Stimulated activated CD8-positive, alpha-beta memory T cell treated with anti-CD3 and anti-CD28 coated beads, Interleukin-7, amount 100 ng/mL, for 4 hours (primary cell): ENCODE data around the gene DAPK2.
A peak's percentile ranks its signal among the peaks of the same experiment; 100 is the strongest.
"Not testable (repeated sequence)": the region's sequence is repeated elsewhere in the genome, so short reads cannot be mapped to it uniquely, and the experiment has no call there.

Source experiments
- DNase-seq, 2 donors: peaks; one replicate each; pipeline ENCODE4 v3.0.0-alpha.2; 2020; ENCODE audit warnings: low read depth in 2 of 2

The DAPK2 gene

DNA sequence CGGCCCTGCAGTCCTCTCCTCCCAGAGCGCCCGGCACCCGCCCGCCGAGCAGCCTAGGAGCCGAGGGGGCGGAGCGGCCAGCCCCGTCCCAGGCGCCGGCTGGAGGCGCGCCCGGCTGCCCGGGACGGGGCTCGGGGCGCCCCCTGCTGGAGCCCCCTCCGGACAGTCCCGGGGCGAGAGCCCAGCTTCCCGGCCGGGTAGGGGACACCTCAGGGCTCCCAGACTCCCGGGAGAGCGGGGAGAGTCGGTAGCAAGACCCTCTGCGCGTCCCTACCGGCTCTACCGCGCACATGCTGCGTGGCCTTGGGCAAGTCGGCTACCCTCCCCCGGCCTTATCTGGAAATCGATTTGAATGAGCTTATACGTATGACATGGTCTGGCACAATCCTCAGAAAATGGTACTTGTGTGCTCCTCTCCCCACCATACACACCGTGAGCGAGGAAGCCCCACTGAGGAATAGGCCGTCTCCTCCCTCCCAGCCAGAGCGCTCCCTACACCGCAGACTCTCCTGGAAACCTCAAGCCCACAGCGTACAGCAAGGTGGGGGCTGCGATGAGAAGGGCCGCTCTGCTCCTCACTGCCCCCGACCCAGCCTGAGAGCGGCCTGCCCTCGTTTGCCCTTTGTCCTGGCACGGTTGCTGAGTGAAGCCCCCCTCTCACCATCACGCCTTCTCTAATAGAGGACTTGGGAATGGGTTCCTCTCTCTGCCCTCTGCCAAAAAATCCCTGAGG, at the start of gene DAPK2:
TSS of gene DAPK2 (minus strand) at position 65 of the 733 bp plus-strand sequence. CDS start 6,224 bp downstream, outside the sequence.
- DNase-seq, result peak; percentile 9 to 65

GRCh38 chr15:64095431-64095794, 49.1 kb upstream of the DAPK2 start:
- DNase-seq, result no peak

- DNase-seq, result peak; percentile 85 to 91
These were observed 47.5 kb upstream of the DAPK2 start, which contains the start of gene CIAO2A for GRCh38 chr15:64093627-64094417. Gene CIAO2A, minus strand, starts transcription at chr15:64093838. Its CDS starts 70 bp downstream, at chr15:64093768.

- DNase-seq, result no peak
These were observed 46.8 kb upstream of the DAPK2 start for GRCh38 chr15:64092864-64093626.

GRCh38 chr15:64092075-64092820, 46.0 kb upstream of the DAPK2 start:
- DNase-seq, result no peak

DNA sequence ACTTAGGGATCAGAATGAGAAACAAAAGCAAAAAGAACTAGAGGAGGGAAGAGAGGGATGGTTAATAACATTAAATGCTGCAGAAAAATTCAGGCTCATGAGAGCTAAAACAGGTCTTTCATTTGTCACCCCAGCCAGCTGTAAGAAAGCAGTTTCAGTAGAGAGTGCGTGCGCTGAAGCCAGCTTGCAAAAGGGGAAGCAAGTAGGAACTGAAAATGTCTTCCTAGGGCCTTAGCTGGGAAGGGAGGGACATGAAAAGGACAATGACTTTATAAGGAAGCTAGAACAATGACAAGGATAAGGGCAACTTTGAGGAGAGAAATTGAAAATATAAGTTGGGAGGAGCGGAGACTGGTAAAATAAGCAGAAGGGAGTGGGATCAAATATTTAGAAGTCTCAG, 44.2 kb upstream of the DAPK2 start:
- DNase-seq, result no peak

GRCh38 chr15:64089543-64090280, 43.4 kb upstream of the DAPK2 start:
- no peak for DNase-seq

DNA sequence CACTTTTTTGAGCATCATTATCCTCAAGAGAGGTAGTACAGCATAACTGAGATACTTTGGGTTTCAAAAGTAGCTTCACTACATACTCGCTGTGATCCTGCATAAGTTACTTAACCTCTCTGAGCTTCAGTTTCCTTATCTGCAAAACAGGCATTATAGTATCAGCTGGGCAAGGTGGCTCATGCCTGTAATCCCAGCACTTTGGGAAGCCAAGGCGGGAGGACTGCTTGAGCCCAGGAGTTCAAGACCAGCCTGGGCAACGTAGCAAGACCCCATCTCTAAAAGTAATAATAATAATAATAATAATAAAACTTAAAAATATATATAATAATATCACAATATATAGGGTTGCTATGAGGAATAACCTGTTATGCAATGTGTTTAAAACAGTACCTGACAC, 36.5 kb upstream of the DAPK2 start:
- no peak for DNase-seq

DNA sequence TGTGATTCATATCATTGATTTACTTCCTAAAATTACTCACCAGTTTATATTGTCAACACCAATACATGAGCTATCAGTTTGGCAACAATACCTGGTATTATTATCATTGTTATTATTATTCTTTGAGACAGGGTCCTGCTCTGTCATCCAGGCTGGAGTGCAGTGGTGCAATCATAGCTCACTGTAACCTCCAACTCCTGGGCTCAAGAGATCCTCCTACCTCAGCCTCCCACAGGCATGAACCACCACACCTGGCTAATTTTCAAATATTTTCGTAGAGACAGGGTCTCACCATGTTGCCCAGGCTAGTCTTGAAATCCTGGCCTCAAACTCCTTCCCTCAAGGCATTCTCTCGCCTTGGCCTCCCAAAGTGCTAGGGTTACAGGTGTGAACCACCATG, 27.2 kb upstream of the DAPK2 start:
- not testable (repeated sequence) for DNase-seq

- DNase-seq, result no peak
These were observed 26.5 kb upstream of the DAPK2 start for GRCh38 chr15:64072812-64073211.

DNA sequence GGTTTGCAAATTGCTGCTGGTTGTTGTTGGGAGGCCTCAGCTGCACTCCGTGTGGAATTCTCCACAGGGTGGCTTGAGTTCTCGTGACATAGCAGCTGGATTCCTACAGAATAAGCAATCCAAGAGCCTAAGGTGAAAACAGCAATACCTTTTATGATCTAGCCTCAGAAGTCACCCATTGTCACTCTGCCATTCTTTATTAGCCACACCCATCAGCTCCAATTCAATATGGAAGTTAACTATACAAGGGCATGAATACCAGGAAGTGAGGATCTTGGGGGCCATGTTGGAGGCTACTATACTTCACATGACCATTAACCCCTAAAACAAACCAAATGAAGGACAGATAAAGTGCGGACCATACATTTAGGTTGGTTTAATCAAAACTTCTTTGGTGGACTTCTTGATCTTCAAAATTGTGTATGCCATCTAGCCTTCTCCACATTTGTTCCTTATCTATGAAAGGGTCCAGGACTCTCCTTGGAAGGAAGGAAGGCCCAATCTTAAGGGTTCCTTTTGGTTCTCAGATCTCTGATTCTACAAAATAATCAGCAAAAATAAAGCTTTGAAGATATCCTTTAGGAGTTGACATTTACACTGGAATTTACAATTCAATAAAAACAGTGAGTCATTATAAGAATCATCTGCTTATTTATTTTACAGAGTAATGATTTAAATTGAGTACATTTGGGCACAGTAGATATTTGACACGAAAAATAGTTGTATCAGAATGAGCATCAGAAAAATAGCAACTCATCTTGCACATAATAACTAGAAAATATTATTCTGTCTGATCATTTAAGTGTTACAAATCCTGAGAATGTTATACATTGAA, 25.9 kb upstream of the DAPK2 start:
- DNase-seq, result no peak

GRCh38 chr15:64070965-64071851, 24.9 kb upstream of the DAPK2 start:
- no peak for DNase-seq

GRCh38 chr15:64070106-64070505, 23.8 kb upstream of the DAPK2 start:
- no peak for DNase-seq

DNA sequence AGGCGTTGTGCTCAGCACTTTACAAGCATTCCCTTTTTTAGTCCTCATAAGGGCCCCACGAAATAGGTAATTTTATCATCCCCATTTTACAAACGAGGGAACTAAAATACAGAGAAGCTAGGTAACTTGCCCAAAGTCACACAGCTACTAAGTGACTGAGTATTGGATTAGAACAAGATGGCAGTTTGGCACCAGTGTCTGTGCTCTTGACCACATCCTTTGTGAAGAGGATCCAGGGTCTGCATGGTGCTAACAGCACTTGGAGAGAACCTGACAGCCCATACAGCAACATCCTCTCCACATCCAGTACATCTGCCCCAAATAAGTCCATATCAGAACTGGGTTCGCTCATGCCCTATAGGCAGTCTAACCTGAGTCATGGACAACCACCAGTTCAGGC, 21.8 kb upstream of the DAPK2 start:
- DNase-seq, result no peak

GRCh38 chr15:64067564-64068030, 21.3 kb upstream of the DAPK2 start:
- DNase-seq, result peak; percentile 25 to 56

DNA sequence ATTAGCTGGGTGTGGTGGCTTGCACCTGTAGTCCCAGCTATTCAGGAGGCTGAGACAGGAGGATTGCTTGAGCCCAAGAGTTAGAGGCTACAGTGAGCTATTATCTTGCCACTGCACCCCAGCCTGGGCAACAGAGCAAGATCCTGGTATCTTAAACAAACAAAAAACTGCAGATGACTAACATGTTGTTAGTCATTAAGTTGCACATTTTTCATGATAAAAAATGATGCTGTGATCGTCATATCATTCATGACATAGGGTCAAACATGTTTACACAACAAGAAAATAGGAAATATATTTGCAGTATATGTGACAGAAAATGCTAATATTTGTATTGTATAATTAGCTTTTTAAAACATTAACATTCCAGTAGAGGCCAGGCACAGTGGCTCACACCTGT, 20.2 kb upstream of the DAPK2 start:
- no peak for DNase-seq

DNA sequence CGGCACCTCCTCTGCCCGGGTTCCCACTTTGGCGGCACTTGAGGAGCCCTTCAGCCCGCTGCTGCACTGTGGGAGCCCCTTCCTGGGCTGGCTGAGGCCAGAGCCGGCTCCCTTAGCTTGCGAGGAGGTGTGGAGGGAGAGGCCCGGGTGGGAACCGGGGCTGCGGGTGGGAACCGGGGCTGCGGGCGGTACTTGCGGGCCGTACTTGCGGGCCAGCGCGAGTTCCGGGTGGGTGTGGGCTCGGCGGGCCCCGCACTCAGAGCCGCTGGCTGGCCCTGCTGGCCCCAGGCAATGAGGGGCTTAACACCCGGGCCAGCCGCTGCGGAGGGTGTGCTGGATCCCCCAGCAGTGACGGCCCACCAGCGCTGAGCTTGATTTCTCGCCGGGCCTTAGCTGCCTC, 14.4 kb upstream of the DAPK2 start:
- no peak for DNase-seq

GRCh38 chr15:64059104-64059503, 12.8 kb upstream of the DAPK2 start:
- DNase-seq, result not testable (repeated sequence)

- no peak for DNase-seq
These were observed 12.0 kb upstream of the DAPK2 start for GRCh38 chr15:64058279-64058678.
